ENCODE measurements around the gene SPATA6L.

SPATA6L gene

GRCh38 chr9:4594994-4595393 is 71.3 kb downstream of the SPATA6L start:
- in situ Hi-C loops (cut with HindIII; ENCODE audit: low sequenced_read_pairs): no loop called here
- H3K4me3 ChIP-seq (ENCODE audit: low read depth, low read length): no peak overlapping the region
- no peak for TF ChIP-seq CTCF (IDR thresholded peaks at IDR 0.05; ENCODE audit: low read depth, low read length)
- no peak for DNase-seq (ENCODE audit: low read depth, low spot score)

GRCh38 chr9:4594545-4594944 is 71.7 kb downstream of the SPATA6L start:
- no peak for TF ChIP-seq CTCF (IDR thresholded peaks at IDR 0.05; ENCODE audit: low read depth, low read length)
- in situ Hi-C loops (cut with HindIII; ENCODE audit: low sequenced_read_pairs): no loop called here
- DNase-seq (ENCODE audit: low read depth, low spot score): no peak
- H3K4me3 ChIP-seq (ENCODE audit: low read depth, low read length): no peak overlapping the region

GRCh38 chr9:4592886-4593285 is 73.4 kb downstream of the SPATA6L start:
- no peak for TF ChIP-seq CTCF (IDR thresholded peaks at IDR 0.05; ENCODE audit: low read depth, low read length)
- DNase-seq (ENCODE audit: low read depth, low spot score): no peak
- in situ Hi-C loops (cut with HindIII; ENCODE audit: low sequenced_read_pairs): no loop called here
- H3K4me3 ChIP-seq (ENCODE audit: low read depth, low read length): no peak overlapping the region

- DNase-seq (ENCODE audit: low read depth, low spot score): no peak
- TF ChIP-seq CTCF (IDR thresholded peaks at IDR 0.05; ENCODE audit: low read depth, low read length): no peak
- no peak overlapping the region for H3K4me3 ChIP-seq (ENCODE audit: low read depth, low read length)
- in situ Hi-C loops (cut with HindIII; ENCODE audit: low sequenced_read_pairs): no loop called here
Measured at GRCh38 chr9:4592295-4592694, 74.0 kb downstream of the SPATA6L start.

GRCh38 chr9:4591123-4591500 is 75.2 kb downstream of the SPATA6L start:
- peak; percentile 13 for DNase-seq (ENCODE audit: low read depth, low spot score)
- no peak for TF ChIP-seq CTCF (IDR thresholded peaks at IDR 0.05; ENCODE audit: low read depth, low read length)
- in situ Hi-C loops (cut with HindIII; ENCODE audit: low sequenced_read_pairs): no loop called here
- H3K4me3 ChIP-seq (ENCODE audit: low read depth, low read length): no peak overlapping the region

- TF ChIP-seq CTCF (IDR thresholded peaks at IDR 0.05; ENCODE audit: low read depth, low read length): no peak
- in situ Hi-C loops (cut with HindIII; ENCODE audit: low sequenced_read_pairs): no loop called here
Measured at GRCh38 chr9:4590430-4591122, 75.7 kb downstream of the SPATA6L start.

More at GRCh38 chr9:4590430-4591122, 75.7 kb downstream of the SPATA6L start:
- DNase-seq (ENCODE audit: low read depth, low spot score): no peak
- no peak overlapping the region for H3K4me3 ChIP-seq (ENCODE audit: low read depth, low read length)
